IPS DF 6.9 (cell line): ENCODE measurements around the gene VPS13D.

Experiments used
- DNase-seq: peaks from one replicate; pipeline ENCODE4 v3.0.0-alpha.2; 2013; ENCODE audit warnings: low read depth, low spot score
- H3K27ac ChIP-seq: one replicate; pipeline ENCODE4 v1.5.1; 2013; ENCODE audit warnings: low read length, control low read depth
- H3K27me3 ChIP-seq: 2 replicates; pipeline ENCODE4 v1.6.1; 2013; ENCODE audit warnings: mild to moderate bottlenecking, low read length; ENCODE audit not compliant: control insufficient read depth, insufficient read depth
- H3K36me3 ChIP-seq: 2 replicates; pipeline ENCODE4 v1.6.1; 2013; ENCODE audit warnings: low read length; ENCODE audit not compliant: control insufficient read depth, insufficient read depth
- H3K4me1 ChIP-seq: 2 replicates; pipeline ENCODE4 v1.6.1; 2013; ENCODE audit warnings: low read length; ENCODE audit not compliant: control insufficient read depth, insufficient read depth
- H3K4me3 ChIP-seq: 2 replicates; pipeline ENCODE4 v1.5.1; 2013; ENCODE audit warnings: mild to moderate bottlenecking, low read length
- H3K9me3 ChIP-seq: 2 replicates; pipeline ENCODE4 v1.6.1; 2013; ENCODE audit warnings: low read length, inconsistent platforms; ENCODE audit not compliant: control insufficient read depth, insufficient read depth
- WGBS: extraction: QIAGEN DNeasy Blood & Tissue Kit; methylation state at CpG from one replicate; pipeline ENCODE4 v1.1.7; 2013; ENCODE audit warnings: mixed read lengths, missing lambda C conversion rate; ENCODE audit not compliant: insufficient read length, insufficient coverage; 5-methylcytosine and 5-hydroxymethylcytosine counted together

Gene VPS13D

DNA sequence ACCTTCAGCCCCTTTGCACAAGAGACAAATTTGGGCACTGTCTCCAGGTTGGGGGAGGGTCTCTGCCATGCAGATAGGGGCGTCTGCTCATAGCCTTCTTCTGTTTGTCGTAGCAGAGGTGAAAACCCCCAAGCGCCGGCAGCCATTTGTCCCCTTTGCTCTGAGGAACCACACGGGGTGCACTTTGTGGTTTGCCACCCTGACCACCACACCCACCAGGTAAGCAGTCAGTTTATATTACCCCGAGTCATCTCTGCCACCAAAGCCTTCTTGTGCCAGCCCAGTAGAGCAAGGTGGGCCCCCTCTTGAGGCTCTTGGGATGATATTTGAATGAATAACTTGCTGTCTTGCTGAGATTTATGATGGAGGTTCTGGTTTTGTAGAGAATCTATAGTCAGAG lies 111.8 kb downstream of the VPS13D start:
- H3K9me3 ChIP-seq = no peaks in the 10 kb centered on the region
- H3K4me1 ChIP-seq = no peaks in the 10 kb centered on the region
- H3K4me3 ChIP-seq = no peak overlapping the region
- no peak for DNase-seq
- H3K27me3 ChIP-seq = no peaks in the 10 kb centered on the region
- WGBS = no CpG with 5 or more reads among the region's 6 CpGs
- no peaks in the 10 kb centered on the region for H3K36me3 ChIP-seq
- no peak overlapping the region for H3K27ac ChIP-seq

DNA sequence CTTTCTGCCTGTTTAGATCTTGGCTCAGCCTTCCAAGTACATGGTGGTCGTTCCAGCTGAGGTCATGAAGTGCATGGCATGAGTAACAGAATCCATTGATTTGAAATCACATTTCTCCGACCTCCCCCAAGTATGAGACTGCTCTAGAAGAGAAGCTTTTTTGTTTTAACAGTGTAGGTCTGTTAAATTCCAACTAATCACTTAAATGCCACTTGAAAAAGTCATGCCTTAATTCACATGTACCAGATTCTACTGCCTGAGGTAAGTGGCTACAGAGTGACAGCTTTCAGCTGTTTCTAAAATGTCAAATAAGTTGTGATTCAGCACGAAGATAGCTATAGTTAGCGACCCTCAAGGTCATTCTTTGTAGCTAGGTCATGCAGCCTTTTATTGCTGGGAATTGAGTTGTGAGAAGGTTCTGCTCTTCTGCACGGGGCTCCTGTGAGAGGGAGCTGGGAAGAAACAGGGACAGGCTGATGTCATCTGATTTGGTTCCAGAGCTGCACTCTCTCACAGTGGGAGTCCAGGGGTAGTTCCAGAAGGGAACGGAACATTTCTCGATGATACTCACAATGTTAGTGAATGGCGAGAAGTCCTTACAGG lies 112.7 kb downstream of the VPS13D start:
- DNase-seq = no peak
- WGBS = no CpG with 5 or more reads among the region's 8 CpGs
- Histone ChIP-seq H3K9me3 (no peaks in the 10 kb centered on the region), H3K27ac (no peak overlapping the region), H3K27me3 (no peaks in the 10 kb centered on the region), H3K4me1 (no peaks in the 10 kb centered on the region), H3K4me3 (no peak overlapping the region), H3K36me3 (no peaks in the 10 kb centered on the region; the same call in 1 of the 2 replicates)

DNA sequence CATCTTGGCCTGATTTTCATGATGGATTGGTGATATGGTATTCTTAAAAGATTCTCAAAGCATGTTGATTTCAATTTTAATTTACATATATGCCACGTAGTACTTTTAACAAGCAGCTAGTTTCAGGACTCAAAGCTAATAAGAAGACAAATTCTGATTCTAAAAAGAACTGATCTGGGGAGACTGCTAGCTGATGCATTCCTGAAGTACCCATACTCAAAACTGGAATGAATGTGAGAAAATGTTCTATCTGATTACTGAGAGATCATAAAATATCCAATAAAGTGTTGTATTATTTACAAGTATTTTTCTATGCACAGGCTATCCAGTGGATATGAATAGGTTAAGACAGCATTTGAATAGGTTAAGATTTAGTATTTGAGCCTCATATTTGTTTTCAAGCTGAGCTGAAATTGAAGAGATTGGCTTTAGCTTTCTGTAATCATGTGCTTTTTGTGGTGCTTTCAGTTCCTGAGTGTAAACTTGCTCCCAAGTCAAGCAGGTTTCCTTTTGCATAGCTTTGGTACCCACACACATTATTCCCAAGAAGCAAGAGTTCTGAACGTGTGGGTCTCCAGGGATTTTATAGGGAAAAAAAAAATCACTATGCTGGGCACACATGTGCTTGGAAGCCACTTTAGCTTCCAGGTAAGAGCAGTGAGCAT lies 114.1 kb downstream of the VPS13D start:
- Histone ChIP-seq H3K36me3 (peaks cover 4% of the 10 kb centered on the region), H3K4me1 (no peaks in the 10 kb centered on the region), H3K27ac (no peak overlapping the region), H3K9me3 (no peaks in the 10 kb centered on the region), H3K4me3 (no peak overlapping the region), H3K27me3 (no peaks in the 10 kb centered on the region)
- DNase-seq = no peak
- WGBS = no CpG with 5 or more reads among the region's 2 CpGs

DNA sequence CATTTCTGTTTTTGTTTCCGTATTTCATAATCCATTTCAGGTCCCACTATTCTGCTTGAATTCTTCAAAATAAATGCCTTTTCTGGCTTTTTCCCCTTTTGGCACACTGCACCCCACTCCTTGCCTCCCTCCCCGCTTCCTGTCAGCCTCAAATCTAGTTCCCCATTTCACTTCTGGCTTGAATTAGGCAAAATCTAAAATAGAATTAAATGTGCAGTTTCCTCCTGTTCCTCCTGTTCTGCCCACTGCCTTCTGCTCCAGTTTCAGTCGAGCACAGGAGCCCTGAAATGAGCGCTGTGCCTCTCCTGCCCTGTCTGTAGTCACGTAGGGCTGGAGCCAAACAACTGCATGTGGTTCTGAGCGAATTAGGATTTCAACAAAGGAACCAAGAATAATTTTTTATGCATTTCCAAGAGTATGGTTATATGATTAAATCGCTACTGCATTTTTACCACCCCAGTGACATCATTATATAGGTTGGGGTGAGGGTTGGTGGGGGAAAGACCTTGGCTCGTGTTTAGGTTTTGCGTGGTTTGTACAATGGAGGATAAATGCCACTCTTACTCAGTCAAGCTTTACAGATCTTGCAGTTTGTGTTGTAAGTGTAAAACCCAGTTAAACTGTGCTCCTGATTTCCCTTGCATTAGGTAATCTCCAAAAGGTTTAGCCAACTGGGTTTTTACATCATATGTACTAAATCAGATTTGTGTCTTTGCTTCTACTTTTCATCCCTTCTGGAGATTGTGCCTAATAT lies 114.9 kb downstream of the VPS13D start:
- no peaks in the 10 kb centered on the region for H3K9me3 ChIP-seq
- no peak overlapping the region for H3K4me3 ChIP-seq
- peaks cover 6% of the 10 kb centered on the region for H3K36me3 ChIP-seq
- no peaks in the 10 kb centered on the region for H3K27me3 ChIP-seq
- DNase-seq = no peak
- WGBS = no CpG with 5 or more reads among the region's 9 CpGs
- H3K4me1 ChIP-seq = no peaks in the 10 kb centered on the region
- no peak overlapping the region for H3K27ac ChIP-seq

DNA sequence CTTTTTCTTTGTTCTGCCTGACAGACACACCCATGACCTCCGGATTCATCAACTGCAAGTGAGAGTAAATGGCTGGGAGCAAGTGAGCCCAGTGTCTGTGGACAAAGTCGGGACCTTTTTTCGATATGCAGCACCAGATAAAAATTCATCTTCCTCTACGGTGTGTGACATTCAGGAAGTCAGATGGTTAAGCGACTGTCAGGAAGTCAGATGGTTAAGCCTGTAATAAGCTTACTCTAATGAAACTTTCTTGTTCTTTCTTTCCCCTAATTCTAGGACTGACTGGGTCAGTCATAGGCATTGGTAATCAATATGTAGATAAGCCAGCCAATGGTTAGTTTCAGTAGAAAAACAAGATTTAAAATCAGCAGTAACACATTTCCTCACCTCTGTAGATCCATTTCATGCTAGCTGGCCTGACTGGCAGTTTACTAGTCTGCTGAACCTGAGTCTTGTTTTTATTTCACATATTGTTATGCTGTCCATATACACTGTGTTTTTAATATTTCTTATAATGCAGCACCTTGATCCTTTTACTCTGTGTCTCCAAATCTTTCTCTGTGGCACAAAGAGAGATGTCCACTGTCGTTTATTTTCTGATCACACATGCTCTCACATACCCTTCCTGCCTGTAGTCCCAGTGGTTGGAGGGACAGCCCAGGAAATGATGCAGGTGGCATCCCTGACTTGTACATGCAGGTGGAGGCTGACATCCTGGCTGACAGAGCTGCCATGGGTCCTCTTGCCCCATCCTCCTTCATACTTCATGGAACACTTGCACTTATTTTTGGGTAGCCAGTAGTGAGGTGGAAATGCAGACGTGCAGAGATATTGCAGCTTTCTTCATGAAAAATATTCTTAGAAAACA lies 115.8 kb downstream of the VPS13D start:
- Histone ChIP-seq H3K4me3 (no peak overlapping the region), H3K4me1 (no peaks in the 10 kb centered on the region), H3K27ac (no peak overlapping the region), H3K9me3 (no peaks in the 10 kb centered on the region), H3K36me3 (peaks cover 6% of the 10 kb centered on the region), H3K27me3 (no peaks in the 10 kb centered on the region)
- WGBS = no CpG with 5 or more reads among the region's 7 CpGs
- no peak for DNase-seq

DNA sequence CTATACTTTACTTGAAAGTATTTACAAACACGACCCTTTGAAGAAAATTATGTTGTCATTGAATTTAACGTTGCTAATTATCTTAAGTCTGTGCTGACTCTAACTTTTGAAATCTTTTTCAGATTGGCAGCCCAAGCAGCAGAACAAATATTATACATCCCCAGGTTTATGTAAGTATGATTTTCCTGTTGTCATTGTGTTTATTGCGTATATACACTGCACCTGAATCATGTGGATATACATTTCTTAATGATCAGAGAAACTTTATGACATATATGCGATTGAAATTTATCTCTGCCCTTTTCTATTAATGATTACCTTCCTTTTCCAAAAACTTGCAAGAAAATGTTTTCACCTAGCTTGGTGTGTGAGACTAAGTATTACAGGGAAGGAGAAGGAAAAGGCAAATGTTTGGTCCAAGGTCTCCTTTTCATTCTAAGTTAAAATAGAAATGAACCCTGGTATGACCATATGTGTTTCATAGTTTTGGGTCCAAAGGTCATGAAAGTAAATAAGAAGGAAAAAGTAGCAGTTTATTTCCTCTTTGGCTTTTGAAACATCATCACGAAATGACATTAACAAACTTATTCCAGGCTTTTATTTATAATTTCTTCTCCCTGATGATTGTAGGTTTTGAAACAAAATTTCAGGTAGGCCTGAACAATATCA lies 116.8 kb downstream of the VPS13D start:
- no peak for DNase-seq
- peaks cover 6% of the 10 kb centered on the region for H3K36me3 ChIP-seq
- H3K27ac ChIP-seq = no peak overlapping the region
- H3K4me1 ChIP-seq = no peaks in the 10 kb centered on the region
- H3K4me3 ChIP-seq = no peak overlapping the region
- no peaks in the 10 kb centered on the region for H3K9me3 ChIP-seq
- WGBS = no CpG with 5 or more reads among the region's 5 CpGs
- H3K27me3 ChIP-seq = no peaks in the 10 kb centered on the region

DNA sequence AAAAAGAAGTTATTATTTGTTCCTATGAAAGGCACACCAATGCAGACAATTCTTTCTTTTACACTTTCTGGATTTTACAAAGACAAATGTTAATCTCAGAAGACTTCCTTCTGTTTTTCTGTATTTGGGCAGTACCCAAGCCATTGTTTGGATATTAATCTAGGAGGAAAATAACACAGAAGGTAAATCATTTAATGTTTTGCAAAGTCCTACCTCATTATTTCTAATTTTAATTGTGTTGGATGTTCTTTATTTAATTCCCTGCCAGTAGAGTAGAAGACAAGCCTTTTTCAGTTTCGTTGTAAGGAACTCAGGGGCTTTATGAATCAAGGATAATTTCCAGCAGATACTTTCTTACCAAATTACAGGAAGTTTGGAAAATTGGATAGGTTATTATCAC lies 118.3 kb downstream of the VPS13D start:
- no peak for DNase-seq
- Histone ChIP-seq H3K9me3 (no peaks in the 10 kb centered on the region), H3K4me1 (no peaks in the 10 kb centered on the region), H3K4me3 (no peak overlapping the region), H3K27ac (no peak overlapping the region), H3K27me3 (no peaks in the 10 kb centered on the region), H3K36me3 (peaks cover 6% of the 10 kb centered on the region)
- WGBS = no CpG with 5 or more reads among the region's 1 CpG

DNA sequence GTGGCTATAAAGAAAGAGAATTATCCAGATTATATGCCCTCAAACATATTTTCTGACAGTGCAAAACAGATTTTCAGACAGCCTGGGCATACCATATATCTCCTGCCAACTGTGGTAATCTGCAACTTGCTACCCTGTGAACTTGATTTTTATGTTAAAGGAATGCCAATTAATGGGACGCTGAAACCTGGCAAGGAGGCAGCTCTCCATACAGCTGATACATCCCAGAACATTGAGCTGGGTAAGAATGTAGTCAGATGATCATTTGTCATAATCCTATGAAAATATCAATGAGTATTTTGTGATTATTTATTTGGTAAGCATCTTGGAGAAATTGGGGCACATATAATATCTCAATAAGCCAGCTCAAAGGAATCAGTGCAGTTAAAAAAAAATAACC lies 124.2 kb downstream of the VPS13D start:
- H3K4me3 ChIP-seq = no peak overlapping the region
- no peaks in the 10 kb centered on the region for H3K4me1 ChIP-seq
- no peaks in the 10 kb centered on the region for H3K9me3 ChIP-seq
- no peak overlapping the region for H3K27ac ChIP-seq
- no CpG with 5 or more reads among the region's 1 CpG for WGBS
- no peak for DNase-seq
- peaks cover 5% of the 10 kb centered on the region for H3K36me3 ChIP-seq
- H3K27me3 ChIP-seq = no peaks in the 10 kb centered on the region

DNA sequence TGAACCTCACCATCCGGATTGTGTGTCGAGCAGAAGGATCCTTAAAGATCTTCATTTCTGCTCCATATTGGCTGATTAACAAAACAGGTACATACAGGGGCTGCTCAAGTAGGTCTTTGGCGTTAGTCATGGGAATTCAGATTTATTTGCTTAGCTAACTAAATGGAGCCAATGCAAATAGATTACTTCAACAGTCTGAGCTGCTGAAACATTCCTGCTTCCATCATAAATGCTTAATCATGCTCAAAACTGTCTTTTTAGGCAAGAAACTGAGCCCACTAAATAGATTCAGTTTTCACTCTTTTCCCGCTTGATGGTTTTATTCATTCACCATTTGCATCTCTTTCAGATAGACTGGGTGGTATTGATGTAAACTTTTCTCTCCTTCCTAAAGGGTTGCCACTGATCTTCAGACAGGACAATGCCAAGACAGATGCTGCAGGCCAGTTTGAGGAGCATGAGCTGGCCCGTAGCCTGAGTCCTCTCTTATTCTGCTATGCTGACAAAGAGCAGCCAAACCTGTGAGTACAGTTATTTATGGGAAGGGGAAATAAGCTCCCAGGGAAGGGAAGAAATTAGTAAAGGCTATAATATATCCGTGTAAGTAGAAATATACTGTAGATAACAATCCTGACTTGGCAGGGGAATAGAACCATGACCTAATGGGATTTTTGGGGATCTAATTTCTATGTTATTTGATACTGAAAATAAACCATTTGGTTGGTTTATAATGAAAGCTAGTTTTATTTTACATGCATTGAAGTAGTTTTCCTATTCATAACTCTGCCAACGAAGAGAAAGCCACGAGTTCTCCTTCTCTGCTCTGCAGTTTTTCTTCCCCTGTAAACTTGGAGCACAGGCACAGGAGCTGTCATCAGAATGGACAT lies 126.4 kb downstream of the VPS13D start:
- DNase-seq = no peak
- Histone ChIP-seq H3K27ac (no peak overlapping the region), H3K9me3 (no peaks in the 10 kb centered on the region), H3K4me3 (no peak overlapping the region), H3K4me1 (no peaks in the 10 kb centered on the region), H3K36me3 (peaks cover 2% of the 10 kb centered on the region; the same call in 1 of the 2 replicates), H3K27me3 (no peaks in the 10 kb centered on the region)
- no CpG with 5 or more reads among the region's 8 CpGs for WGBS
